Peyer's patch (tissue), 4 donors: ENCODE measurements around the gene RAB8A. TPM values are rescaled to one million over a fixed set of nuclear protein-coding genes. Genes with fewer than 3 reads are reported as not detected.
A peak's percentile ranks its signal among the peaks of the same experiment; 100 is the strongest.

ENCODE experiments used
- DNase-seq, 3 donors: peaks; one replicate each; pipeline ENCODE4 v3.0.0-alpha.2; 2017 to 2019
- H3K27ac ChIP-seq, 4 donors: fragments of 200-600 bp; sonication (generic); one replicate each; pipeline ENCODE4 v1.5.1; 2016 to 2019
- H3K27me3 ChIP-seq, 2 donors: fragments of 200-600 bp; sonication (generic); one replicate each; pipeline ENCODE4 v1.5.1; 2019
- H3K36me3 ChIP-seq, 3 donors: fragments of 200-600 bp; sonication (generic); one replicate each; pipeline ENCODE4 v1.5.1; 2016 to 2019
- H3K4me1 ChIP-seq, 4 donors: fragments of 200-600 bp; sonication (generic); one replicate each; pipeline ENCODE4 v1.5.1; 2016 to 2019
- H3K4me3 ChIP-seq, 4 donors: fragments of 200-600 bp; sonication (generic); 1 replicate in 3 of 4; 2 replicates in 1 of 4; pipeline ENCODE4 v1.5.1; 2016 to 2019; ENCODE audit warnings: mild to moderate bottlenecking in 1 of 4
- H3K9me3 ChIP-seq, 4 donors: fragments of 200-600 bp; sonication (generic); one replicate each; pipeline ENCODE4 v1.5.1; 2016 to 2019; ENCODE audit warnings: mild to moderate bottlenecking in 1 of 4
- CTCF ChIP-seq, 6 experiments: fragments of 450-650 bp in 4 of 6; fragments of 200-600 bp in 2 of 6; sonication (generic) in 1 of 6; IDR thresholded peaks; one replicate each; pipeline ENCODE4 v1.5.1; 2017 to 2019; ENCODE audit warnings: antibody characterized with exemption in 6 of 6, mild to moderate bottlenecking in 3 of 6, moderate library complexity in 1 of 6
- POLR2A ChIP-seq, 2 donors: fragments of 450-650 bp; IDR thresholded peaks; one replicate each; pipeline ENCODE4 v1.5.1; 2017; ENCODE audit warnings: antibody characterized with exemption in 2 of 2, mild to moderate bottlenecking in 2 of 2, moderate library complexity in 2 of 2
- total RNA-seq, 4 donors: library from RNA; depleted of rRNA; stranded (reverse); fragments of >200 nt; gene quantifications; one replicate each; pipeline ENCODE4 v1.1.0, GENCODE V29; 2016

RAB8A gene
- total RNA-seq, 4 donors from 2014 or later = 53.6 to 138 (median 113) TPM

GRCh38 chr19:16154557-16154956 lies 42.9 kb downstream of the RAB8A start:
- Histone ChIP-seq H3K4me3 (no peak overlapping the region), H3K4me1 (peaks cover 0 to 6% (median 1%) of the 10 kb centered on the region in 4 donors), H3K9me3 (no peaks in the 10 kb centered on the region), H3K27me3 (no peaks in the 10 kb centered on the region), H3K36me3 (peaks cover 0 to 52% (median 4%) of the 10 kb centered on the region in 3 donors), H3K27ac (no peak overlapping the region)
- TF ChIP-seq POLR2A (IDR thresholded peaks at IDR 0.05) (no peak), CTCF (IDR thresholded peaks at IDR 0.05) (no peak)
- no peak for DNase-seq

DNA sequence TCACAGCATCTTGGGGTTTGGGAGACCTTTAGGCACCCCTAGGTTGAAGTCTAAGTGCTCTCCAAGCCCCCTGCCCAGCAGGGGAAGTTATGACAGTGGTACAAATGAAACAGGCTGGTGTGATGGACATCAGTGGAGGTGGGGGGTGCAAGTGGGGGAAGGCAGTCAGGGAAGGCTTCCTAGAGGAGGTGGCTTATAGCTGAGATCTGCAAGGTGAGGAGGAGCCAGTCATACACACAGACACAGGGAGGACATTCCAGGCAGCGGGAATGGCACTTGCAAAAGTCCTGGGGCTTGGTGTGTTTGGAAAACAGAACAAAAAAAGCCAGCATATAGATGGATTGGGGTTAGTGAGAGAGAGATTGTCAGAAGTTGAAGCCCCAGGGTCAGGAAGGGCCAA lies 43.4 kb downstream of the RAB8A start:
- peaks cover 0 to 3% (median 0%) of the 10 kb centered on the region in 4 donors for H3K4me1 ChIP-seq
- peak overlapping the region in 1 of 4 donors; percentile 55 for H3K27ac ChIP-seq
- DNase-seq = no peak
- H3K4me3 ChIP-seq = no peak overlapping the region
- TF ChIP-seq POLR2A (IDR thresholded peaks at IDR 0.05) = no peak
- TF ChIP-seq CTCF (IDR thresholded peaks at IDR 0.05) = no peak
- no peaks in the 10 kb centered on the region for H3K9me3 ChIP-seq
- no peaks in the 10 kb centered on the region for H3K27me3 ChIP-seq
- H3K36me3 ChIP-seq = peaks cover 0 to 50% (median 4%) of the 10 kb centered on the region in 3 donors

DNA sequence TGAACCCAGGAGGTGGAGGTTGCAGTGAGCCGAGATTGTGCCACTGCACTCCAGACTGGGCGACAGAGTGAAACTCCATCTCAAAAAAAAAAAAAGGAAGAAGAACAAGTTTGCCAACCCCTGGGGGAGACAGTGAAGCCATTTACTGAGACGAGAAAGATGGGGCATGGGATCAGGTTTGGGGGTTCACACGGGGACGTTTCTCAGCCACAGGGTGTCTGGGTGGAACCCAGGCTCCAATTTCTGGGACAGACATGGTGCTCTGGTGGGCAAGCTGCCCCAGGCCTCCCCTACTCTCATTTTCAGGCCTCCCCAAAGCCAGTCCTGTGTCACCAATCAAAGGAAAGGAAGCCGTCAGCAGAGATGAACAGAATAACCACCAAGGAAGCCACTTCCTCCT lies 45.2 kb downstream of the RAB8A start:
- Histone ChIP-seq H3K36me3 (peaks cover 0 to 47% (median 4%) of the 10 kb centered on the region in 3 donors), H3K4me3 (no peak overlapping the region), H3K4me1 (no peaks in the 10 kb centered on the region), H3K9me3 (no peaks in the 10 kb centered on the region), H3K27me3 (no peaks in the 10 kb centered on the region), H3K27ac (no peak overlapping the region)
- DNase-seq = no peak
- TF ChIP-seq POLR2A (IDR thresholded peaks at IDR 0.05) = no peak
- no peak for TF ChIP-seq CTCF (IDR thresholded peaks at IDR 0.05)

DNA sequence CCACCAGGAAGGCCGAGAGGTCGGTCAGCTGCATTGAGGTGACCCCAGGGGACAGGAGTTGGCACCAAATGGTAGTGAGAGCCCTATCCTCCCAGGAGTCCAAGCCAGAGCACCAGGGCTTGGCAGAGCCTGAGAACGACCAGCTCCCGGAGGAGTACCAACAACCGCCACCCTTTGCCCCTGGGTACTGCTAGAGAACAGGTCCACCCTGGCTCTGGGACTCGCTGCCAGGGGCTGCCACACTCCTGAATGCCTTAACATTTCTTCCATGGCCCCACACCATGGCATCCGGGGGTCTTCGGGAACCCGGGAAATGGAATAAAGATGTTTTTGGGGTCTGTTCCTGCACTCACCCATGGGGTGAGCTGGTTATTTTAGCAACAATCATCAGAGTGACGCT lies 45.9 kb downstream of the RAB8A start:
- Histone ChIP-seq H3K4me1 (no peaks in the 10 kb centered on the region), H3K27me3 (no peaks in the 10 kb centered on the region), H3K36me3 (peaks cover 0 to 44% (median 4%) of the 10 kb centered on the region in 3 donors), H3K4me3 (no peak overlapping the region), H3K9me3 (no peaks in the 10 kb centered on the region), H3K27ac (no peak overlapping the region)
- TF ChIP-seq POLR2A (IDR thresholded peaks at IDR 0.05) (no peak), CTCF (IDR thresholded peaks at IDR 0.05) (no peak)
- DNase-seq = no peak

DNA sequence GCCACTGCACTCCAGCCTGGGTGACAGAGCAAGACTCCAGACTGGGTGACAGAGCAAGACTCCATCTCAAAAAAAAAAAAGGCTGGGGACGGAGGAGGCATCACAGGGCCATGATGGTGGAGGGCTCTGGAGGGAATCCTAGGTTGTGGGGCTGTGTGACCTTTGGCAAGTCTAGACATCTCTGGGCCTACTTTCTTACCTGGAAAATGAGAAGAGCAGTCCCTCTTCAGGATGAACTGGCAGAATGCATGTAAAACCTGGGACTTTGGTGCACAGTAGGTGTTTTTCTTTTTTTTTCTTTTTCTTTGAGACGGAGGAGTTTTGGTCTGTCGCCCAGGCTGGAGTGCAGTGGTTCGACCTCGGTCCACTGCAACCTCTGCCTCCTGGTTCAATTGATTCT lies 48.0 kb downstream of the RAB8A start:
- Histone ChIP-seq H3K36me3 (peaks cover 0 to 24% (median 0%) of the 10 kb centered on the region in 3 donors), H3K9me3 (no peaks in the 10 kb centered on the region), H3K4me3 (no peak overlapping the region), H3K27me3 (no peaks in the 10 kb centered on the region), H3K4me1 (no peaks in the 10 kb centered on the region), H3K27ac (no peak overlapping the region)
- TF ChIP-seq CTCF (IDR thresholded peaks at IDR 0.05) (no peak), POLR2A (IDR thresholded peaks at IDR 0.05) (no peak)
- DNase-seq = no peak

DNA sequence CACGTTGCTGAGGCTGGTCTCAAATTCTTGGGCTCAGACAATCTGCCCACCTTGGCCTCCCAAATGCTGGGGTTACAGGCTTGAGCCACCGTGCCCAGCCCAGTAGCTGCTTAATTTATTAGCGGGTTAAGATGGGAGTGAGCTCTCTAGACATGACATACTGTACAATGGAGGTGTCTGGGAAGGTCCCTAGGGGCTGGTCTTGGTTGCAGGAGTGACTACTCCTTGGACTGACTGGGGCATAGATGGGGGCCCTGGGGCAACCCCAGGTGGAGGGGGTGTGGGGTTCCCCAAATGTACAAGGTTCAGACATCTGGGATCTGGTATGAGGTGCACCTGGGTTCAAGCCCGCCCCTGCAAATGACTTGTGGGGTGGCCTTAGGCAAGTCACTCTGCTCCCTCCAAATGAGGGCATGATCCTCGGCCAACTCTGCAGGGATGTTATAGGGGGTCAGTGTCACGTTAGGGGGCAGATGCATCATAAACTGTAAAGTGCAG lies 48.8 kb downstream of the RAB8A start:
- no peaks in the 10 kb centered on the region for H3K4me1 ChIP-seq
- peaks cover 0 to 18% (median 0%) of the 10 kb centered on the region in 3 donors for H3K36me3 ChIP-seq
- no peaks in the 10 kb centered on the region for H3K27me3 ChIP-seq
- H3K4me3 ChIP-seq = no peak overlapping the region
- DNase-seq = no peak
- H3K27ac ChIP-seq = no peak overlapping the region
- TF ChIP-seq POLR2A (IDR thresholded peaks at IDR 0.05) (no peak), CTCF (IDR thresholded peaks at IDR 0.05) (no peak)
- no peaks in the 10 kb centered on the region for H3K9me3 ChIP-seq
